GM21447 (cell line): Measurements from ENCODE around the gene COQ4.

Experiments
- ATAC-seq: cut with Tn5 transposase; IDR thresholded peaks from one replicate; pipeline ENCODE4 v1.9.1; 2021; ENCODE audit not compliant: unreplicated experiment

The COQ4 gene

GRCh38 chr9:128372188-128372641 lies 49.6 kb downstream of the COQ4 start:
- no peak for ATAC-seq

GRCh38 chr9:128372784-128373183 lies 50.1 kb downstream of the COQ4 start:
- ATAC-seq = no peak

DNA sequence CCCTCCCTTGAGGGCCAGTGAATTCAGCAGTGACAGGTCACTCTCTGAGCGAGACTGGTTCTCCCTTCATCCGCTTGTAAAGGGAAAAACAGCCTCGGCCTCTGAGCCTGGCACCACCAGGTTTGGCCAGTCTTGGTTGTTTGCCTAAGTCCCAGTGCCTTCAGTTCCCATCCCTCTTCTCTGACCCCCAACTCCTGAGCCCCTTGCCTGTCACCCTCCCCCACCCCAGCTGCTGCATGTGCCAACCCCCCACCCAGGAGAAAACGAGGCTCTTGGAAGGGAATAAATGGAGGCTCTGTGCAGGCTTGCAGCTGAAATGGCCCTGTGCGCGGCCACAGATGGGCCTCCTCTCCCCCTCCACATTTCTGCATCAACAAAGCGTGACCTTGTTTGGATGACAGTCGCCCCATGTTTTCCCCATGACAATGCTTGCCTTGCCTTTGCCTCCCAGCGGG lies 51.6 kb downstream of the COQ4 start:
- ATAC-seq = no peak

DNA sequence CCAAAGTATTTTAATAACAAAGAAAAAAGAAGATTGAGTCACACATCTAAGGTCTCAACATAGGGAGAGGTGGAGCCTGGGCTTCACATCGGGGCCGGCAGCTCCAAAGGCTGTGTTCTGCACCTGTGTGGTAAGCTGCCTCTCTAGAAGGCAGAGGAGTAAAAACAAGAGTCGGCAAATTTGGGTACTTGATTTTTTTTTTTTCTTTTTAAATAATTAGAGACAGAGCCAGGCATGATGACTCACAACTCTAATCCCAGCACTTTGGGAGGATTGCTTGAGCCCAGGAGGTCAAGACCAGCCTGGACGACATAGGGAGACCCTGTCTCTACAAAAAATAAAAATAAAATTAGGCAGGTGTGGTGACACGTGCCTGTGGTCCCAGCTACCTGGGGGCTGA lies 53.2 kb downstream of the COQ4 start:
- ATAC-seq = no peak

DNA sequence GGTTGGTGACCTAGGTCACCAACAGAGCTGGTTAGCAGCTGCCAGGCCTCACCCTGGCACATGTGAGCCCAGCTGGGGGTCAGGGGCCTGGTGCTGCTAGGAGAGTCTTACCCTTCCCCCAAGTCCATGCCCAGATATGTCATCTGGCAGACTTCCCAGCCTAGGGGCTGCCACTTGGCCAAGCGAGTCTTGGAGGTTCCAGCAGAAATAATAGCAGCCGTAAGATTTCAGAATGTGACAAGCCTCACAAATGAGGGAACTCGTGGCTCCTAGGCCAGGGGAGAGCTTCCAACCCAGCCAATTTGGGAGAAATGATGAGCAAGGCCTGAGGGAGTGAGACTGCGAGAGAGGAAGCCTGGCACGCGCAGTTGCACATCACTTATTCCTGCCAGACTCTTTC lies 59.6 kb downstream of the COQ4 start:
- ATAC-seq = no peak

GRCh38 chr9:128383007-128383753 lies 60.5 kb downstream of the COQ4 start:
- ATAC-seq = no peak
